GM06990 (cell line): ENCODE results near the gene FXYD2.

ENCODE experiments used
- DNase-seq: peaks from one replicate; pipeline ENCODE4 v3.0.0-alpha.2; 2011; ENCODE audit not compliant: insufficient read length; ENCODE audit errors: extremely low read depth
- H3K27me3 ChIP-seq: replicated peaks from 2 replicates; pipeline ENCODE4 v1.6.0; 2011; ENCODE audit warnings: low read length; ENCODE audit not compliant: control insufficient read depth, insufficient read depth
- H3K36me3 ChIP-seq: 2 replicates; pipeline ENCODE4 v1.5.1; 2011; ENCODE audit warnings: low read length; ENCODE audit not compliant: control insufficient read depth, insufficient read depth
- H3K4me3 ChIP-seq: replicated peaks from 2 replicates; pipeline ENCODE4 v1.5.1; 2011; ENCODE audit warnings: low read depth, mild to moderate bottlenecking, control low read depth, low read length
- TF ChIP-seq, protein P1 (sequence below): IDR thresholded peaks from 2 replicates; pipeline ENCODE4 v1.5.1; 2011; ENCODE audit warnings: low read length, control low read depth, mild to moderate bottlenecking, inconsistent platforms; ENCODE audit not compliant: insufficient read depth, poor library complexity, severe bottlenecking

The FXYD2 gene

DNA sequence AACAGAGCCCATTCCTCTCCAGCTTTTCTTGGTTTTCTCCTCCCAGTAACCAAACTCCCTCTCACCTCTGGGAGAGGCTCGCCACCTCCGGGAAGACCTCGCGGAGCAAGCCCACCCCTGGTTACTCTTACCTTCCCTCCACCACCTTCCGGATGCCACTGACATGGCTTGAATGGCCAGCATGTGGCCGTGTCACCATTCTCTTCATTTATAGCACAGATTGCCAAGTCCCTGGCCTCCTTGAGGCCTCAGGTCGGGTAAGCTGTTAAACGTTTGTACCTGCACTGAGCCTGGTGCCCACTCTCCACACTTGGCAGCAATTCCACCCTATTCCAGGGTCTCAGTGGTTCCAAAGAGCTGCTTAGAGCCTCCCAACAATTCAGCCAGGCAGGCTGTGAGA lies 8.0 kb upstream of the FXYD2 start:
- Histone ChIP-seq H3K27me3 (peaks cover 1% of the 10 kb centered on the region; the same call in 1 of the 2 replicates), H3K36me3 (no peaks in the 10 kb centered on the region), H3K4me3 (no peak overlapping the region)
- DNase-seq, result no peak
- TF ChIP-seq, protein P1, sequence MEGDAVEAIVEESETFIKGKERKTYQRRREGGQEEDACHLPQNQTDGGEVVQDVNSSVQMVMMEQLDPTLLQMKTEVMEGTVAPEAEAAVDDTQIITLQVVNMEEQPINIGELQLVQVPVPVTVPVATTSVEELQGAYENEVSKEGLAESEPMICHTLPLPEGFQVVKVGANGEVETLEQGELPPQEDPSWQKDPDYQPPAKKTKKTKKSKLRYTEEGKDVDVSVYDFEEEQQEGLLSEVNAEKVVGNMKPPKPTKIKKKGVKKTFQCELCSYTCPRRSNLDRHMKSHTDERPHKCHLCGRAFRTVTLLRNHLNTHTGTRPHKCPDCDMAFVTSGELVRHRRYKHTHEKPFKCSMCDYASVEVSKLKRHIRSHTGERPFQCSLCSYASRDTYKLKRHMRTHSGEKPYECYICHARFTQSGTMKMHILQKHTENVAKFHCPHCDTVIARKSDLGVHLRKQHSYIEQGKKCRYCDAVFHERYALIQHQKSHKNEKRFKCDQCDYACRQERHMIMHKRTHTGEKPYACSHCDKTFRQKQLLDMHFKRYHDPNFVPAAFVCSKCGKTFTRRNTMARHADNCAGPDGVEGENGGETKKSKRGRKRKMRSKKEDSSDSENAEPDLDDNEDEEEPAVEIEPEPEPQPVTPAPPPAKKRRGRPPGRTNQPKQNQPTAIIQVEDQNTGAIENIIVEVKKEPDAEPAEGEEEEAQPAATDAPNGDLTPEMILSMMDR, result no peak

DNA sequence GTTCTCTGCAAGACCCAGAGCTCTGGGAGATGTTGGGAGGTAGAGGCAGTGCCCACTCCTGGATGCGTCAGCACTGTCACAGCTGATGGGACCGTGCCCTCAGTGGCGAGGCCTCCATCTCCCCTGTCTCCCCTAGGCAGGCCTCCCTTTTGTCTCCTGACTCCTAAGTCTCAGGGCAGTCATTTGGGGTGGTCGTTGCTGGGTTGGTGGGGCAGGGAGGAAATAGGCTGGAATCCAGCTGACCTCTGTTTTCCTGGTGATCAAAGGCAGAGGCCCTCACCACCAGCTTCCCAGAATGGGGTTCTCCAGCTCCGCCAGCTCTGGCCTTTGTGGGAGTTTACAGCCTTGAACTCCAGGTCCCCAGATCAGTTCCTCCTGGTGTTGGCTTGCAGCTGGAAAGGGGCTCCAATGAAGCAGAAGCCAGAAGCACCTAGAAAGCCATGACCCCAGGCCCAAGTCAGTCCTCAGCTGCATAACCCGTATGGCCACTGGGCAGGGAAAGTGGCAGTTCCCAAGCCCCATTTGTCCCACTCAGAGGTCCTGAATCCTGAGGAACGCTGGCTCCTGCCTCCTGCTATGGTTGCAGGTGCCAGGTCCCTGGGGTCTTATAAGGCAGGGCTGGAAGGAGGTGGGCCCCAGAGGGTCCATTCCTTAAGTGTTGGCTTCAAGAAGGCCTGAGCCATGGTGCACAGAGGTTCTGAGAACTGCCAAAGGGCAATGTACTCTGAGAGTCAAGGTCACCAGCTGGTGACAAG lies 7.3 kb upstream of the FXYD2 start:
- DNase-seq, result no peak
- H3K4me3 ChIP-seq, result no peak overlapping the region
- TF ChIP-seq, protein P1, result no peak
- H3K27me3 ChIP-seq, result 0 out of 2 replicates have a peak, but pooled peaks cover 1% of the 10 kb centered on the region
- no peaks in the 10 kb centered on the region for H3K36me3 ChIP-seq

DNA sequence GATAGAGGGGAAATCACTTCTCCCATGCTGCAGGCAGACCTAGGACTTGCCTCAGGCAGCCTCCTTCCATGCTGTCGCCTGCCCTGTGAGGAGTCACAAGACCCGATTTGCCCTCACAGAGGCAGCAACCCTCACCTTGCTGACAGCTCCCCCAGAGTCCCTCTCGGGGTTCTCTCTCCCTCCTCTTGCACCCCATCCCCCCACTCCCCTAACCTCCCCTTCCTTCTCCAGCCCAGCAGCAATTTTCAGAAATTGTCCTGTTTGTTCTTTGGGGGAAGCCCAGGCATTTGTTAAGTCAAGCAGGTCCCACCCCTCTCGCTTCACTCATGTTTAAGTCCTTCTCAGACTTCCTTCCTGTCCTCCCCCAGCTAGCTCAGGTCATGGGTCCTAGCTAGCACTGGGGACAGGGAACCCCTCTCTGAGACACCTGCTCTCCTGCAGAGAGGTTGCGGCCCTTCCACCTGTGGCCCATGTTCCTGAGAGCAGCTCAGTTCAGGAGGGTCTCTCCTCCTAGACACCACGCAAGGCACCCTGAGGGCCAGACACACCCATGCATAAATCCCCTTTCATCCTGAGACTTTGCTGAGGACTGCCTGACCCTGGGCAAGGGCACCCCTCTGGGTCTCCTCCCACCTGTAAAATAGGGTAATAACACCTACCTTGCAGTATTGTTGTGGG lies 6.3 kb upstream of the FXYD2 start:
- TF ChIP-seq, protein P1, result no peak
- no peak for DNase-seq
- no peaks in the 10 kb centered on the region for H3K36me3 ChIP-seq
- H3K27me3 ChIP-seq, result 0 out of 2 replicates have a peak, but pooled peaks cover 1% of the 10 kb centered on the region
- H3K4me3 ChIP-seq, result no peak overlapping the region

DNA sequence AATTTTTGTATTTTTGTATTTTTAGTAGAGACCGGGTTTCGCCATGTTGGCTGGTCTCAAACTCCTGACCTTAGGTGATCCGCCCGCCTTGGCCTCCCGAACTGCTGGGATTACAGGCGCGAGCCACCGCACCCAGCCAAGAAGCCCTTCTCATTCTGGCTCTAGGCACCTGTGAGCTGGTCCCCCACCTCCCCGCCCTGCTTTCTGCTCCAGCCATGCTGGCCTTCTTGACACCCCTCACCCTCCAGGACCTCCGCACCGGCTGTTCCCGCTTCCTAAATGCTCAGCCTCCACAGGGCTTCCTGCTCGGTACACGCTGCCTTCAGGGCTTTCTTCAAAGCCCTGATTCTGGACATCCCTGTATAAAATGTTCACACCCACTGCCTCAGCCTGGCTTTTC lies 5.5 kb upstream of the FXYD2 start:
- H3K27me3 ChIP-seq, result no peaks in the 10 kb centered on the region
- H3K4me3 ChIP-seq, result no peak overlapping the region
- no peaks in the 10 kb centered on the region for H3K36me3 ChIP-seq
- no peak for DNase-seq
- TF ChIP-seq, protein P1, result no peak

DNA sequence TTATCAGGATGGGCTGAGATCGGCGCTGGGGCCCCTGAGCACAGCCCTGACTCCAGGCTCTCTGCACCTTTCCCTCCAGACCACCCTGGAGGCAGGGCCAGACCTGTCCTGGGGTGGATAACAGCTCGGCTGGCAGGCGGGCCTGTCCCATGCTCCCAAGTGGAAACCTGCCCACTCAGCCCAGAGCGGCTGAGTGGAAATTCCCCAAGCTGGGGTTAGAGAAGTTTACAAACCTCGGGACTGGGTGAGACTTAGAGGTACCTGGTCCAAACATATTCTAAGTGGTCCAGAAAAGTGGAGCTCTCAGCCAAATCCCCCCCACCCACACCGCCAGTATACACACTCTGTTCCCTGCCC lies 4.8 kb upstream of the FXYD2 start:
- TF ChIP-seq, protein P1, result no peak
- Histone ChIP-seq H3K4me3 (no peak overlapping the region), H3K36me3 (no peaks in the 10 kb centered on the region), H3K27me3 (no peaks in the 10 kb centered on the region)
- no peak for DNase-seq
